Immature natural killer cell (primary cell): ENCODE measurements around the gene EXD1. TPM values are rescaled to one million over a fixed set of nuclear protein-coding genes. Genes with fewer than 3 reads are reported as not detected.

Experiments used
- DNase-seq, 3 donors: peaks; one replicate each; pipeline ENCODE4 v3.0.0; 2022; ENCODE audit warnings: mixed read lengths in 1 of 3
- H3K27ac Mint-ChIP-seq, 6 donors: one replicate each; pipeline ENCODE4 v1.8.0; 2020; ENCODE audit warnings: mixed read lengths in 6 of 6, mild to moderate bottlenecking in 5 of 6, inconsistent platforms in 4 of 6, moderate library complexity in 3 of 6
- H3K27me3 Mint-ChIP-seq, 3 donors: one replicate each; pipeline ENCODE4 v1.8.0; 2020 to 2021; ENCODE audit warnings: low read depth in 3 of 3, mild to moderate bottlenecking in 3 of 3, mixed read lengths in 3 of 3, moderate library complexity in 3 of 3, inconsistent platforms in 1 of 3
- H3K36me3 Mint-ChIP-seq, 3 donors: one replicate each; pipeline ENCODE4 v1.8.0; 2020; ENCODE audit warnings: mixed read lengths in 3 of 3, inconsistent platforms in 2 of 3, mild to moderate bottlenecking in 2 of 3
- H3K4me1 Mint-ChIP-seq, 2 donors: one replicate each; pipeline ENCODE4 v1.8.0; 2020; ENCODE audit warnings: inconsistent platforms in 2 of 2, mild to moderate bottlenecking in 2 of 2, mixed read lengths in 2 of 2, moderate library complexity in 1 of 2
- H3K4me3 Mint-ChIP-seq, 5 donors: one replicate each; pipeline ENCODE4 v1.8.0; 2020; ENCODE audit warnings: mild to moderate bottlenecking in 5 of 5, mixed read lengths in 5 of 5, inconsistent platforms in 3 of 5, moderate library complexity in 3 of 5
- H3K9me3 Mint-ChIP-seq, 6 donors: one replicate each; pipeline ENCODE4 v1.8.0; 2020; ENCODE audit warnings: mild to moderate bottlenecking in 6 of 6, mixed read lengths in 6 of 6, inconsistent platforms in 4 of 6, moderate library complexity in 3 of 6
- polyA plus RNA-seq, 3 donors: library from polyadenylated mRNA; unstranded; fragments of 300-500 nt; fragmentation: Illumina TruSeq; gene quantifications; one replicate each; pipeline ENCODE4 v1.2.3, GENCODE V29; 2021

The EXD1 gene
- polyA plus RNA-seq, 3 donors from 2014 or later, result not detected

DNA sequence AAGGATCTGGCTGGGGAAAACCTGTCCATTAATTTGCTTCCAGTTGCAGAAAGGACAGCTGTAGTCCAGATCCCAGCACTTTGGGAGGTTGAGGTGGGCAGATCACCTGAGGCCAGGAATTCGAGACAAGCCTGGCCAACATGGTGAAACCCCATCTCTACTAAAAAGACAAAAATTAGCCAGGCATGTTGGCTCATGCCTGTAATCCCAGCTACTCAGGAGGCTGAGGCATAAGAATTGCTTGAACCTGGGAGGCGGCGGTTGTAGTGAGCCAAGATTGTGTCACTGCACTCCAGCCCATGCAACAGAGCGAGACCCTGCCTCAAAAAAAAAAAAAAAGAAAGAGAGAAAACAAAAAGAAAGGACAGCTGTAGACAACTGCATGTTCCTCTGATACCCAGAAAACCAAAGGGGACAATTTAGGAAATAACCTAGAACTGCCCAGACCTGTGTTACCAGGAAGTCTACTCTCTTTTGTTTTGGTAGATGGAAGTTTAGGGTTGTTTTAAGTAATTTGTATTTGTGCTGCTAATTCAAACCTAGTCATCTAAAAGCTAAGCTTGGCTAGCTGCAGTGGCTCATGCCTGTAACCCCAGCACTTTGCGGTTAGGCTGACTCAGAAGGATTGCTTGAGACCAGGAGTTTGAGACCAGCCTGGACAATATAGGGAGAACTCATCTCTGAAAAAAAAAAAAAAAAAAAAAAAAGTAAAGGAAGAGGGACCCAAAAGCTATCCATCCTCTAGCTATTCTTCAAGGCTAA is 22.7 kb downstream of the EXD1 start:
- no peak overlapping the region for H3K27ac Mint-ChIP-seq
- no peaks in the 10 kb centered on the region for H3K9me3 Mint-ChIP-seq
- H3K4me1 Mint-ChIP-seq, result no peaks in the 10 kb centered on the region
- no peaks in the 10 kb centered on the region for H3K36me3 Mint-ChIP-seq
- DNase-seq, result no peak
- no peak overlapping the region for H3K4me3 Mint-ChIP-seq
- peaks cover 0 to 8% (median 0%) of the 10 kb centered on the region in 3 donors for H3K27me3 Mint-ChIP-seq

DNA sequence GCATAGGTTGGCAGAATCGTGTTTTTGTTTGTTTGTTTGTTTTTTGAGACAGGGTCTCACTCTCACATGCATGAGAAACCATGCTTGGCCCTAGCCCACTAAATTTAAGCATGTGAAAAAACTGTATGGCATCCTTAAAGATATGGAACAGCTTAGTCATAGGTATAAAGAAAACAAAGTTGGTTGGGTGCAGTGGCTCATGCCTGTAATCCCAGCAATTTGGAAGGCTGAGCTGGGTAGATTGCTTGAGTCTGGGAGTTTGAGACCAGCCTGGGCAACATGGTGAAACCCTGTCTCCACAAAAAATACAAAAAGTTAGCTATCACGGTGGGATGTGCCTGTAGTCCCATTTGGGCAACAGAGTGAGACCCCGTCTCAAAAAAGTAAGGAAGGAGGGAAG is 25.2 kb downstream of the EXD1 start:
- H3K9me3 Mint-ChIP-seq, result no peaks in the 10 kb centered on the region
- peaks cover 0 to 7% (median 0%) of the 10 kb centered on the region in 3 donors for H3K27me3 Mint-ChIP-seq
- H3K4me3 Mint-ChIP-seq, result no peak overlapping the region
- no peaks in the 10 kb centered on the region for H3K4me1 Mint-ChIP-seq
- no peaks in the 10 kb centered on the region for H3K36me3 Mint-ChIP-seq
- DNase-seq, result no peak
- H3K27ac Mint-ChIP-seq, result no peak overlapping the region

DNA sequence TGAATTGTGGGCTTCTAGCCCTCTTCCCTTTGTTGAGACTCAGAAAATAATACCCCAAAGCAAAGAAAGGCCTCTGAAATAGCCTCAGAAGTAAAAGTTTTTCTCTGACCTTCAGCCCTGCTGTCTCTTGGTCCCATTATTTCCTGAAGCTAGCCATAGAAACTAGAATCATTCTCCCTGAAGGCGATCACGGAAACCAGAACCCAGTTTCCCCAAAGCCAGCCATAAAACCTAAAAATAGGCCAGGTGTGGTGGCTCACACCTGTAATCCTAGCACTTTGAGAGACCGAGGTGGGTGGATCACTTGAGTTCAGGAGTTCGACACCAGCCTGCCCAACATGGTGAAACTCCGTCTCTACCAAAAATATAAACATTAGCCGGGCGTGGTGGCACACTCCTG is 27.2 kb downstream of the EXD1 start:
- H3K27me3 Mint-ChIP-seq, result peaks cover 0 to 5% (median 0%) of the 10 kb centered on the region in 3 donors
- H3K27ac Mint-ChIP-seq, result no peak overlapping the region
- H3K4me1 Mint-ChIP-seq, result no peaks in the 10 kb centered on the region
- H3K9me3 Mint-ChIP-seq, result no peaks in the 10 kb centered on the region
- no peak overlapping the region for H3K4me3 Mint-ChIP-seq
- no peak for DNase-seq
- no peaks in the 10 kb centered on the region for H3K36me3 Mint-ChIP-seq

DNA sequence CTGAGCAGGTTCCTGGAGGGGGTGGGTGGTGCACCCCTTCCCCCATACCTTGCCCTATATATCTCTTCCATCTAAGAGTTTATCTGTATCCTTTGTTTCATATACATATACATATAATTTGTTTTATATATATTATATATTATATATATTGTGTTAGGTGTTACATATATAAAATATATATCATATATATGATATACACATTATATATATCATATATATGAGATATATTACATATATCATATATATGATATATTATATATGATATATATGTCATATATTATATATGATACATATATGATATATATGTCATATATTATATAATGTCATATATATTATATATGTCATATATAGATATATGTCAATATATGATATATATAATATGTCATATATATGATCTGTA is 31.1 kb downstream of the EXD1 start:
- H3K4me1 Mint-ChIP-seq, result no peaks in the 10 kb centered on the region
- H3K27ac Mint-ChIP-seq, result no peak overlapping the region
- no peaks in the 10 kb centered on the region for H3K36me3 Mint-ChIP-seq
- no peaks in the 10 kb centered on the region for H3K9me3 Mint-ChIP-seq
- DNase-seq, result no peak
- no peaks in the 10 kb centered on the region for H3K27me3 Mint-ChIP-seq
- no peak overlapping the region for H3K4me3 Mint-ChIP-seq

DNA sequence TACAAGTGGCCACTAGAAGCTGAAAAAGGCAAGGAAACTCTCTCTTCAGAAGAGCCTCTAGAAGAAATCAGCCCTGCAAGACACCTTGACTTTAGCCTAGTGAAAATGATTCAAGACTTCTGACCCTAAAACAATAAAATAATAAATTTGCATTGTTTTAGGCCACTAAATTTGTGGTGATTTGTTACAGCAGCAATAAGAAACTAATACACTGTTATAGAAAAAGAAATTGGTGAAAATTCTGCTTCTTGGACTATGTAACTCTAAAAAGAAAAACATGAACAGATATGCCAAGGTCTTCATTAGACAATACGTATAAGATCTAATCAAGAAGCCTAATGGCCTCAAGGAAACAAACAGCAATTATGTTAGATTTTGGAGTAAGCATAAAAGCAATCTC is 36.1 kb downstream of the EXD1 start:
- no peak overlapping the region for H3K27ac Mint-ChIP-seq
- H3K4me1 Mint-ChIP-seq, result no peaks in the 10 kb centered on the region
- no peaks in the 10 kb centered on the region for H3K9me3 Mint-ChIP-seq
- no peaks in the 10 kb centered on the region for H3K36me3 Mint-ChIP-seq
- H3K4me3 Mint-ChIP-seq, result no peak overlapping the region
- H3K27me3 Mint-ChIP-seq, result peaks cover 3 to 7% (median 3%) of the 10 kb centered on the region in 3 donors
- DNase-seq, result no peak

DNA sequence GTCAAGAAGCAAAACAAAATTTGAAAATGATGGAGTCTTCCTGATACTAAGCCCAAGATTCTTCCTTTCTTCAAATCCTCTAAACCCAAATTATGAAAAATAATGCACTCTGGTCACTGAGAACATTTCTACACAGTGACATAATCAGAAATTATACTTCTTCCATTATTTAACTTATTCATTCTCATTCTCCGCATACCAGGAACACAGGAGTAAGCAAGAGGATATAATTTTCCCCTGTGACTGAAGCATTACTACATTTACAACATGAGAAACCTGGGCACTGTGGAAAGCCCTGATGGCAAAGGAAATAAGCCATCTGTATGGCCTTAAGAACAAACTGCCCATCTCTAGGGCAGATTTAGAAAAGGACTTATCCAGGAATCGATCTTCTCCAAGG is 47.0 kb downstream of the EXD1 start:
- H3K36me3 Mint-ChIP-seq, result no peaks in the 10 kb centered on the region
- no peak overlapping the region for H3K27ac Mint-ChIP-seq
- peaks cover 0 to 2% (median 2%) of the 10 kb centered on the region in 3 donors for H3K27me3 Mint-ChIP-seq
- no peak for DNase-seq
- H3K9me3 Mint-ChIP-seq, result no peaks in the 10 kb centered on the region
- no peaks in the 10 kb centered on the region for H3K4me1 Mint-ChIP-seq
- no peak overlapping the region for H3K4me3 Mint-ChIP-seq

DNA sequence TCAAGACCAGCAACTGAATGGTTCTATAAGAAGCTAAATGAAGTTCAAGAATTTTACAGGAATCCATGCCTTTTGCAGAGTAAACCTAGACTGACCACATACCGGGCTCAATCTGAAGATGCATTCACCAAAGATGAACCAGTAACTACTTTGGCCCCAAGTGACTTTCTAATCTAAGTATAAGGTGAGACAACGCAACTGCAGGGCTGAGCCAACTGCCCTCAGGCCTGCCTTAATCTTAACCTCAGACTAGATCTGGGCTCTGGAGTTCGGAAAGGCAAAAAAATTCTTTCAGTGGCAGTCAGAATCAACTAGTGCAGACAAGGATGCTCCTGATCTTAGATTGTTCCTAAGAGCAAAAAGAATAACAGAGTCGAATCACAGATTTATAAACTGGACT is 48.3 kb downstream of the EXD1 start:
- H3K36me3 Mint-ChIP-seq, result no peaks in the 10 kb centered on the region
- no peaks in the 10 kb centered on the region for H3K4me1 Mint-ChIP-seq
- H3K4me3 Mint-ChIP-seq, result no peak overlapping the region
- H3K27me3 Mint-ChIP-seq, result peaks cover 0 to 5% (median 2%) of the 10 kb centered on the region in 3 donors
- no peaks in the 10 kb centered on the region for H3K9me3 Mint-ChIP-seq
- no peak overlapping the region for H3K27ac Mint-ChIP-seq
- no peak for DNase-seq

DNA sequence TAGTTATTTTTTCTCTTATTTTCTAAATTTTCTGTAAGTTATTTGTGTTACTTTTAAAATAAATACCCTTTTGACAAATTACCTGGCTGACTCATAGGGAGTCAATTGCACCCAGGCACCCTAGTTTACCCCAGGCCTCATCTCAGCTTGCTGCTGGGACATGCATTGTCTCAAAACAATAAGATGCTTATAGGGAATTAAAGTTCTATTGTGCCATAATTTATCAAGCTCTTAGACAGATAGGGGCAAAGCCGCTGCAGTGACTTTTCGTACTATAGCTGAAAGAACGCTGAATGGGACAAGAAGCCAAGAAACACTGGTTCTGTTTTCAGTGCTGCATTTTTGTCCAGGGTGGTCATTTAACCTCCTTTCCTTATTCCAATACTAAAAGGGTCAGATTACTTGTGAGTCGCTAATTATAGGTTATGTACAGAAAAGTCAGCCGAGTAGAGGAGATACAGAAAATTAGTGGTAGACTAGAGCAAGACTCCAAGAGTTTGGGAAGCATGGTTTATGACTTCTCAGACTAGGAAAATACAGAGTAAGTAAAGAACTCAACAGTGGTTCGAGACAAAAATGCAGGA is 50.3 kb downstream of the EXD1 start:
- Mint-ChIP-seq H3K36me3 (no peaks in the 10 kb centered on the region), H3K4me3 (no peak overlapping the region), H3K27ac (no peak overlapping the region), H3K4me1 (no peaks in the 10 kb centered on the region), H3K27me3 (peaks cover 0 to 5% (median 2%) of the 10 kb centered on the region in 3 donors), H3K9me3 (no peaks in the 10 kb centered on the region)
- no peak for DNase-seq

DNA sequence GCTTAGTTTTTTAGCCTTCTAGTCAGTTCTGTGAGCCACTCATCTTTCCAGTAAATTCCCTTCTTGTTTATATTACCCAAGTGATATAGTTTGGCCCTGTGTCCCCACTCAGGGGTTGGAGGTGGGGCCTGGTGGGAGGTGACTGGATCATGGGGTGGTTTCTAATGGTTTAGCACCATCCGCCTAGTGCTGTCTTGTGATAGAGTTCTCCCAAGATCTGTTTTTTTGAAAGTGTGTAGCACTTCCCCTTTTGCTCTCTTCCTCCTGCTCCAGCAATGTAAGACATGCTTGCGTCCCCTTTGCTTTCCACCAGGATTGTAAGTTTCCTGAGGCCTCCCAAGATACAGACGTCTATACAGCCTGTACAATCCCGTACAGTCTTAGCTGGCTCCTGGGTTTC is 60.8 kb downstream of the EXD1 start:
- no peaks in the 10 kb centered on the region for H3K36me3 Mint-ChIP-seq
- peaks cover 0 to 8% (median 4%) of the 10 kb centered on the region in 3 donors for H3K27me3 Mint-ChIP-seq
- no peak overlapping the region for H3K27ac Mint-ChIP-seq
- no peak for DNase-seq
- no peaks in the 10 kb centered on the region for H3K4me1 Mint-ChIP-seq
- no peak overlapping the region for H3K4me3 Mint-ChIP-seq
- no peaks in the 10 kb centered on the region for H3K9me3 Mint-ChIP-seq

DNA sequence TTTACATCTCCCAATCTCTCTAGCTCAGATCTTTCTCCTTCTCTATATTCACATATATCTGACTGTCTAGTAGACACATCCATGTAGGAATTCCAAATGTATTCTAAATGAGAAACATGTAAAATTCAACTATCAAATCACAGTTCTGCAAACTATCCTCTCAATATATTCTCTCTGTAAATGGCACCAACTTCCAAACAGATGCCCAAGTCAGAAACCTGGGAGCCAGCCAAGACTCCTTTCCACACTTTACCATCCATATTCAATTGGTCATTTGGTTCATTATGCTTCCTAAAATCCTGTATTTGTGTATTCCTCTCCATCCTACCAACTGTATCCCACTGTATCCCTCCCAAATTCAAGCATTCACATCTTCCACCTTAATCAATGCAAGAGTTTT is 61.5 kb downstream of the EXD1 start:
- H3K36me3 Mint-ChIP-seq, result no peaks in the 10 kb centered on the region
- no peaks in the 10 kb centered on the region for H3K4me1 Mint-ChIP-seq
- H3K27me3 Mint-ChIP-seq, result peaks cover 0 to 8% (median 4%) of the 10 kb centered on the region in 3 donors
- H3K4me3 Mint-ChIP-seq, result no peak overlapping the region
- no peak for DNase-seq
- H3K9me3 Mint-ChIP-seq, result no peaks in the 10 kb centered on the region
- no peak overlapping the region for H3K27ac Mint-ChIP-seq

DNA sequence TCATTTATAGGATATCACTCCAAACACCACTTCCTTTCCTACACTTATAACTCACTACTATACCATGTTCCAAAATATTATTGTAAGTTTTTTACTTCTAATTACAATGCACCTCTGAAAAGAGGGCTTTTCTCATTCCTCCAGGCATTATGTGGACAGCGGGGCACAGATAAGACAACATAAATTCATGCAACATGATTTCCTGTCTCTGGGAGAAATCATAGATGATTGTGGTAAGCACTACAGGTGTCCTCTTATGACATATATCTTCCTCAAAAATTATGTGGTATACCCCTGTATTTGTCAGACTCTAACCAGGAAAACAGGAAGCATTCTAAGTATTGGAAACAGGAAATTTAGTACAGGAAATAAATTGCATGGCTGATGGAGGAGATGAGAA is 68.8 kb downstream of the EXD1 start:
- Mint-ChIP-seq H3K27me3 (peaks cover 0 to 6% (median 4%) of the 10 kb centered on the region in 3 donors), H3K4me1 (no peaks in the 10 kb centered on the region), H3K4me3 (no peak overlapping the region), H3K9me3 (no peaks in the 10 kb centered on the region), H3K36me3 (no peaks in the 10 kb centered on the region), H3K27ac (no peak overlapping the region)
- DNase-seq, result no peak

DNA sequence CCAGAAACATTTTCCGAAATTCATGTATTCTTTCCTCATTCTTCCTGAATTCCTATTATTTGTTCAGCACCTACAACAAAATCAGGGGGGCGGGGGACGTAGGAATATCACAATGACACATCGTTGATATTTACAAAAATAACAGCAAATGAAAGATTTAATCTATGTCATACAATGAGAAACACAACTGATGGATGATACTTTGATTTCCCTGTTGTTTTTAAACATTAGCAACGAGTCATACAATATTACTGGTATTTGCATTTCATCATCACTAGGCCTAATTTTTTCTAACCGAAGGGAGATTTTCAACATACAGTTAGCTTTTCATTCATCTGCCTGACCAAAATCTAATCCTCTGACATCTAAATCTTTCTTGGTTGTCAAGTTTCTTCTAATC is 69.2 kb downstream of the EXD1 start:
- H3K27ac Mint-ChIP-seq, result no peak overlapping the region
- H3K27me3 Mint-ChIP-seq, result peaks cover 0 to 6% (median 3%) of the 10 kb centered on the region in 3 donors
- H3K4me1 Mint-ChIP-seq, result no peaks in the 10 kb centered on the region
- H3K9me3 Mint-ChIP-seq, result no peaks in the 10 kb centered on the region
- no peak for DNase-seq
- H3K36me3 Mint-ChIP-seq, result no peaks in the 10 kb centered on the region
- H3K4me3 Mint-ChIP-seq, result no peak overlapping the region

DNA sequence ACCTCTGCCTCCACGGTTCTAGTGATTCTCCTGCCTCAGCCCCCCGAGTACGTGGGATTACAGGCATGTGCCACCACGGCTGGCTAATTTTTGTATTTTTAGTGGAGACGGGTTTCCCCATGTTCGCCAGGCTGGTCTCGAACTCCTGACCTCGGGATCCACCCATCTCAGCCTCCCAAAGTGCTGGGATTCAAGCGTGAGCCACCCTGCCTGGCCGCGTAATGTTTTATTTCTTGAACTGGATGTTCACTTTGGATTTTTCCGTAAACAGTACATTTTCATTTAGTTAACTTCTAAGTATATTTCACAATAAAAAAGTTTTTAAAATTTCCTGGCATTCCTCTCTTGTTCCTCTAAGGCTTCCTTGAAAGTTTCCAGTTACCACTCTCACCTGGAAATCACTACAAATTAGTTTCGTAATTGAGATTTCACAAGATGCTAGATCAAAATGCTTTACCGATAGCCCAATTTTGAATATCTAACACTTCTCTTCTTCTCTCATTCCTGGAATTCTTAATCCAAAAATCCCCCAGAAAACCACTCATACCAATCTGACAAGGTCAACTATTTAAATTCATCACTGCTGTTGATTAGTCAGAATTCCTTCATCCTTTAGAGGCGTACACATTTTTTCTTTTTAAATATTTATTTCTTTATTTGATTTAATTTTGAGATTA is 69.8 kb downstream of the EXD1 start:
- no peak overlapping the region for H3K27ac Mint-ChIP-seq
- no peaks in the 10 kb centered on the region for H3K9me3 Mint-ChIP-seq
- no peaks in the 10 kb centered on the region for H3K4me1 Mint-ChIP-seq
- H3K36me3 Mint-ChIP-seq, result no peaks in the 10 kb centered on the region
- H3K4me3 Mint-ChIP-seq, result no peak overlapping the region
- peaks cover 0 to 4% (median 3%) of the 10 kb centered on the region in 3 donors for H3K27me3 Mint-ChIP-seq
- no peak for DNase-seq

DNA sequence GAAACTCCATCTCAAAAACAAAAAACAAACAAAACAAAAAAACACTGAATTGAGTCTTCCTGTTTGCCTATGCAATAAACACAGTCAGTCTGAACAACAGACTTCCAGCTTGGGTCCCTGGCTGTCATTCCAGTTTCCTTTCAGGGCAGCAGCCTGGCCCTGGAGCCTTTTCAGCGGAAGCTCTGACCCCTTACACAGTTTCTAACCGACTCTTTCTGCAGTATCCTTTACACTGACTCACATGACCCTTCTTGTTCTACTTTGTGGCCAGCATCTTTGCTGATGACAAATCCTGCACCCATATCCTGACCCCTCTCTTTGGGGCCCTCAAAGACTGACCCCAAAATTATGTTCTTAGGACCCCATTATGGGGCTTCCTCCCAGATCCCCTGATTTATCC is 76.1 kb downstream of the EXD1 start:
- Mint-ChIP-seq H3K27me3 (peaks cover 2 to 4% (median 3%) of the 10 kb centered on the region in 3 donors), H3K9me3 (no peaks in the 10 kb centered on the region), H3K36me3 (no peaks in the 10 kb centered on the region), H3K4me1 (no peaks in the 10 kb centered on the region), H3K27ac (no peak overlapping the region), H3K4me3 (no peak overlapping the region)
- DNase-seq, result no peak
